Measurements from ENCODE around the gene CERS6.

GRCh38 chr2:168742258-168742932 lies 286.3 kb downstream of the CERS6 start:
- TF ChIP-seq CTCF (IDR thresholded peaks at IDR 0.05) (no peak), SIN3A (IDR thresholded peaks at IDR 0.05; ENCODE audit: borderline replicate concordance, insufficient read depth, low read depth, low read length) (no peak), POLR2AphosphoS5 (IDR thresholded peaks at IDR 0.05; ENCODE audit: low read depth, low read length) (no peak), REST (IDR thresholded peaks at IDR 0.05; ENCODE audit: insufficient read depth in 1 of 2, low read depth in 2 of 2, low read length in 1 of 2) (no peak), TCF7L2 (IDR thresholded peaks at IDR 0.05; ENCODE audit: low read depth, low read length) (no peak)
